ENCODE results near the gene ABCB11. TPM values are rescaled to one million over a fixed set of nuclear protein-coding genes. Genes with fewer than 3 reads are reported as not detected.

ABCB11 gene
- total RNA-seq, 1 donor from 2014 or later = not detected

DNA sequence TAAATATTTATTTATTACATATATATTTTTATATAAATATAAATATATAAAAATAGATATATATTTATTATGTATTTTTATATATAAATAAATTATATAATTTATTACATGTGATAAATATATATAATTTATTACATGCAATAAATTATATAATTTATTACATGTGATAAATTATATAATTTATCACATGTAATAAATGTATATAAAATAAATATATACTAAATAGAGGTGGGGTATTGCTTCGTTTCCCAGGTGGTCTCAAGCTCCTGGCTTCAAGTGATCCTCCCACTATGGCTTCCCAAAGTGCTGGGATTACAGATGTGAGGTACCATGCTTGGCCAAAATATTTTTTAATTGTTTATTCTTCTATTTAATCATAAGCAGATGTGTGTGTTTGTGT, 133.7 kb downstream of the ABCB11 start:
- Histone ChIP-seq H3K36me3 (no peaks in the 10 kb centered on the region), H4K20me1 (ENCODE audit: low read depth) (no peaks in the 10 kb centered on the region), H3K27ac (no peak overlapping the region), H3K27me3 (peaks cover 4% of the 10 kb centered on the region), H3K9me3 (ENCODE audit: low read depth) (no peaks in the 10 kb centered on the region), H3K4me2 (no peak overlapping the region), H3K4me1 (no peaks in the 10 kb centered on the region), H3K79me2 (ENCODE audit: low read depth) (no peaks in the 10 kb centered on the region), H3F3A (ENCODE audit: low read depth) (peaks cover 4% of the 10 kb centered on the region), H2AFZ (replicated peaks) (no peak overlapping the region), H3K4me3 (no peak overlapping the region), H3K9ac (no peak overlapping the region)
- no peak overlapping the region for H3K4me3 Mint-ChIP-seq
- TF ChIP-seq EZH2phosphoT487 (IDR thresholded peaks at IDR 0.05) (no peak), EZH2 (IDR thresholded peaks at IDR 0.05) (no peak)
- TF ChIP-seq, protein P1, sequence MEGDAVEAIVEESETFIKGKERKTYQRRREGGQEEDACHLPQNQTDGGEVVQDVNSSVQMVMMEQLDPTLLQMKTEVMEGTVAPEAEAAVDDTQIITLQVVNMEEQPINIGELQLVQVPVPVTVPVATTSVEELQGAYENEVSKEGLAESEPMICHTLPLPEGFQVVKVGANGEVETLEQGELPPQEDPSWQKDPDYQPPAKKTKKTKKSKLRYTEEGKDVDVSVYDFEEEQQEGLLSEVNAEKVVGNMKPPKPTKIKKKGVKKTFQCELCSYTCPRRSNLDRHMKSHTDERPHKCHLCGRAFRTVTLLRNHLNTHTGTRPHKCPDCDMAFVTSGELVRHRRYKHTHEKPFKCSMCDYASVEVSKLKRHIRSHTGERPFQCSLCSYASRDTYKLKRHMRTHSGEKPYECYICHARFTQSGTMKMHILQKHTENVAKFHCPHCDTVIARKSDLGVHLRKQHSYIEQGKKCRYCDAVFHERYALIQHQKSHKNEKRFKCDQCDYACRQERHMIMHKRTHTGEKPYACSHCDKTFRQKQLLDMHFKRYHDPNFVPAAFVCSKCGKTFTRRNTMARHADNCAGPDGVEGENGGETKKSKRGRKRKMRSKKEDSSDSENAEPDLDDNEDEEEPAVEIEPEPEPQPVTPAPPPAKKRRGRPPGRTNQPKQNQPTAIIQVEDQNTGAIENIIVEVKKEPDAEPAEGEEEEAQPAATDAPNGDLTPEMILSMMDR (IDR thresholded peaks at IDR 0.05) = no peak
- no peak for DNase-seq (ENCODE audit: low spot score)
- H3K36me3 Mint-ChIP-seq = no peaks in the 10 kb centered on the region
- H3K4me1 Mint-ChIP-seq = no peaks in the 10 kb centered on the region
- peaks cover 3% of the 10 kb centered on the region for H3K27me3 Mint-ChIP-seq (ENCODE audit: insufficient read depth, low read depth)
- no peaks in the 10 kb centered on the region for H3K9me3 Mint-ChIP-seq
- H3K27ac Mint-ChIP-seq = no peak overlapping the region

DNA sequence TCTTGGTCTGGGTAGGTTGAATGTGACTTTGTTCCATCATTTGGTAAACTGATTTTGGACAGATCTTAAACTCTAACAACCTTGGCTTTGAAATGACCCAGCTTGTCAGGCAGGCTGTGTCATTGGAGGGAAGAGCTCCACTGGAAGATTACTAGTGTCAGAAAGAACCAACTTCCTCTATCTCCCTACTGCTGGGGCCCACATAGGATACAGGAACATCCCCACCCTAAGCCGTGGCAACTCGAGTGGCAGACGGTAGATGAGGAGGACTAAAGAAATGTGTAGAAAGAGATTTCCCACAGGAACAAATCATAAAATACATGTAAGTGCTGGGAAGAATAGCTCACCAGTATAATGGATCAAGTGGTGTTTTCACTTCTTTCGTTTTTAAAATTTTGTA, 134.3 kb downstream of the ABCB11 start:
- Mint-ChIP-seq H3K4me3 (no peak overlapping the region), H3K4me1 (no peaks in the 10 kb centered on the region), H3K9me3 (no peaks in the 10 kb centered on the region), H3K36me3 (no peaks in the 10 kb centered on the region), H3K27me3 (ENCODE audit: insufficient read depth, low read depth) (peaks cover 3% of the 10 kb centered on the region), H3K27ac (no peak overlapping the region)
- Histone ChIP-seq H3K9me3 (ENCODE audit: low read depth) (no peaks in the 10 kb centered on the region), H3K36me3 (no peaks in the 10 kb centered on the region), H3K4me3 (no peak overlapping the region), H3K9ac (no peak overlapping the region), H3K27ac (no peak overlapping the region), H2AFZ (replicated peaks) (no peak overlapping the region), H3F3A (ENCODE audit: low read depth) (peaks cover 4% of the 10 kb centered on the region), H3K4me2 (no peak overlapping the region), H3K4me1 (no peaks in the 10 kb centered on the region), H4K20me1 (ENCODE audit: low read depth) (no peaks in the 10 kb centered on the region), H3K79me2 (ENCODE audit: low read depth) (no peaks in the 10 kb centered on the region), H3K27me3 (peaks cover 11% of the 10 kb centered on the region)
- no peak for DNase-seq (ENCODE audit: low spot score)
- TF ChIP-seq, protein P1 (IDR thresholded peaks at IDR 0.05) = no peak
- TF ChIP-seq EZH2 (IDR thresholded peaks at IDR 0.05) (no peak), EZH2phosphoT487 (IDR thresholded peaks at IDR 0.05) (no peak)

DNA sequence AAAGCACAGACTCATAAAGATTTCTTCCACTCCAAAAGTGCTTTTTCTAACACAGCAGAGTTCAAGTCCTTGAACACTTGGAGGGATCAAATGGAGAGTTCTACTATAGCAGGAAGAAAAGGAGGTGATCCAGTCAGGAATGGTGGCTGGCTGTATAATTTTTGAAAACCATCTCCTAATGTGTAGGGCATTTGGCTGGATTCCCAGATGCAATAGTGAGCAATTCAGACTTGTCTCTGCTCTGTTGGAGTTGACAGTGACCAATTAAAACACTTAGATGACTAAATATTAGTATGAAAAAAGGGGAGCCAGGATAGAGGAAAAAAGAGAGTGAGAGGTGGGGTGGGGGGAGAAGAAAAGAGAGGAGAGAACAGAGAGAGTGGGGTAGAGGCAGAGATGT, 135.4 kb downstream of the ABCB11 start:
- Histone ChIP-seq H3K36me3 (no peaks in the 10 kb centered on the region), H4K20me1 (ENCODE audit: low read depth) (no peaks in the 10 kb centered on the region), H3K79me2 (ENCODE audit: low read depth) (no peaks in the 10 kb centered on the region), H3K9me3 (ENCODE audit: low read depth) (no peaks in the 10 kb centered on the region), H2AFZ (replicated peaks) (no peak overlapping the region), H3K4me3 (no peak overlapping the region), H3K9ac (no peak overlapping the region), H3K27me3 (peaks cover 21% of the 10 kb centered on the region), H3K4me1 (peaks cover 2% of the 10 kb centered on the region), H3K27ac (no peak overlapping the region), H3F3A (ENCODE audit: low read depth) (peaks cover 4% of the 10 kb centered on the region), H3K4me2 (no peak overlapping the region)
- no peaks in the 10 kb centered on the region for H3K9me3 Mint-ChIP-seq
- no peak overlapping the region for H3K27ac Mint-ChIP-seq
- TF ChIP-seq, protein P1 (IDR thresholded peaks at IDR 0.05) = no peak
- no peak for TF ChIP-seq EZH2phosphoT487 (IDR thresholded peaks at IDR 0.05)
- no peak for TF ChIP-seq EZH2 (IDR thresholded peaks at IDR 0.05)
- no peak overlapping the region for H3K4me3 Mint-ChIP-seq
- peaks cover 3% of the 10 kb centered on the region for H3K27me3 Mint-ChIP-seq (ENCODE audit: insufficient read depth, low read depth)
- H3K4me1 Mint-ChIP-seq = peaks cover 1% of the 10 kb centered on the region
- DNase-seq (ENCODE audit: low spot score) = no peak
- no peaks in the 10 kb centered on the region for H3K36me3 Mint-ChIP-seq

Measured in neural progenitor cell (in vitro differentiated cells).